HG03354 (cell line): ENCODE measurements around the gene RNGTT.

ENCODE experiments used
- ATAC-seq: cut with Tn5 transposase; IDR thresholded peaks from one replicate; pipeline ENCODE4 v1.9.1; 2021; ENCODE audit warnings: mild to moderate bottlenecking; ENCODE audit not compliant: unreplicated experiment, poor library complexity, severe bottlenecking

Gene RNGTT

DNA sequence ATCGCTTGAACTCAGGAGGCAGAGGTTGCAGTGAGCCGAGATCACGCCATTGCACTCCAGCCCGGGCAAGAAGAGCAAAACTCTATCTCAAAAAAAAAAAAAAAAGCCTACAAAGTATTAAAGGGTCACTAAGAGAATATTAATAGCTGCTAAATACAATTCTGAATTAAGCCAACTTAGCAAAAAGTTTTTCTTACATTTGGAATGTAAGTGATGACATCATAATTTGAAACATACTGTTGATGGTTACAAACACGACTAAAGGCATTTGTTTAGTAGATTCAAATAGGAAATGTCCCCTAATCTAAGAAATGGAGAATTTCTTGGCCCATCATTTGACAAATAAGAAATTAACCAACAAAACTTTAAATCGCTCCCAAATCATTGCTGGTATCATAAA lies 282.8 kb downstream of the RNGTT start:
- ATAC-seq: no peak

DNA sequence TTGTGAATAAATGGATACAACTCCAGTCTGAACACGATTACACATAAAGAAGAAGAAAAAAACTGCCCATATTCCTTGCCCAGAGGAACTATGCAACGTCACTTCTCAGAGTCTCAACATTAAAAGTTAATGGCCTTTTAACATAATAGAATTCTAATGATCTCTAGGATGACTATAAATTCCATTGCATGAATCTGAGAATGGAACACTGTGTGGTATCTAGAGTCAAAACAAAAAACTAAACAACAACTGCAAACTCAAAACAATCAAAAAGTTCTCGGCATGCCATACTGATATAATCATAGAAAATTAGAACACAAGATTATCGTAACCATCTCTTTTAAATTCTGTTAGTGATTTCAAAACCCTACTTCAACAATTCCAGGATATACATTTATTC lies 283.6 kb downstream of the RNGTT start:
- ATAC-seq: no peak

DNA sequence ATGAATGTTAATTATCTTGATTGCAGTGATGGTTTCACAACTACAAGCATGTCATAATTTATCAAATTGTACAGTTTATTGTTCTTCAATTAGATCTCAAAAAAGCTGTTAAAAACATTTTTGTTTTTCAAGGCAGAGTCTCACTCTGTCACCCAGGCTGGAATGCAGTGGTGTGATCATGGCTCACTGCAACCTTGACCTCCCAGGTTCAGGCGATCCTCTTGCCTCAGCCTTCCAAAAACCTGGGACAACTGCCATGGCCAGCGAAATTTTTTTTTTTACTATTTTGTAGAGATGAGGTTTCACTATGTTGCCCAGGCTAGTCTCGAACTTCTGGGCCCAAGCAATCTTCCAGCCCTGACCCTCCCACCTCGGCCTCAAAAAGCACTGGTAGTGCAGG lies 286.1 kb downstream of the RNGTT start:
- ATAC-seq: no peak

DNA sequence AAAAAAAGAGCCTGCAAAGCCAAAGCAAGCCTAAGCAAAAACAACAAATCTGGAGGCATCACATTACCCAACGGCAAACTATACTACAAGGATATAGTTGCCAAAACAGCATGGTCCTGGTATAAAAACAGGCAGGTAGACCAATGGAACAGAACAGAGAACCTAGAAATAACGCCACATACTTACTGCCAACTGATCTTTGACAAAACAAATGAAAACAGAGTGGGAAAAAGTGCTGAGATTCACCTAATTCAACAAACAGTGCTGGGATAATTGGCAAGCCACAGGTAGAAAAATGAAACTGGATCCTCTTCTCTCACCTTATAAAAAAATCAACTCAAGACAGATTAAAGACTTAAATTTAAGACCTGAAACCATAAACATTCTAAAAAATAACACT lies 291.8 kb downstream of the RNGTT start:
- ATAC-seq: no peak

DNA sequence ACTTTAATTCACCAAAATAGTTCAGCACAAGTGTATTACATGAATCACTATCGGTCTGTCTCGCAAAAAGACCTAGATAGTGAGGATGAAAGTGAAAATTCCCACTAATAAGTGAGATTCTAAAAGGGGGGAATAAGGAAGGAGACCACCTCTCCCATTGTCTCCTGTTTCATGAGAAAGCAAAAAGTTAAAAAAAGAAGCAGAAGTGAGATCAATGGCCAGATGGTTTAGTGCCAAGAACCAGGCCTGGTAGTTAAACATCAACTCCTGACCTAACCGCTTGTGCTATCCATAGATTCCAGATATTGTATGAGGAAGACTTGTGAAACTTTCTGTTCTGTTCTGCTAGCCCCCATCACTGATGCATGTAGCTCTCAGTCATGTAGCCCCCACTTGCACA lies 293.0 kb downstream of the RNGTT start:
- no peak for ATAC-seq

DNA sequence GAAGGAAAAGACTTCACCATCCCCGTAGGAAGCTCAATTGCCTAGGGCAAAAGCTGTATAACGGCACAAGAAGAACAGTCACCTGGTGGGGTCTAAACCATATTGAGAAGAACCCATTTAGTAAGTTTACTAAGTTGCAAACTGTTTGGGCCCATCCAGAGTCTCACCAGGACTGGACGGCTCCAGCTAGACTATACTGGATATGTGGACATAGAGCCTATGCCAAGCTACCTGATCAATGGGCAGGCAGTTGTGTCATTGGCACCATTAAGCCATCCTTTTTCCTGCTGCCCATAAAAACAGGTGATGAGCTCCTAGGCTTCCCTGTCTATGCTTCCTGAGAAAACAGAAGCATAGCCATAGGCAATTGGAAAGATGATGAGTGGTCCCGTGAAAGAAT lies 293.9 kb downstream of the RNGTT start:
- ATAC-seq: no peak

DNA sequence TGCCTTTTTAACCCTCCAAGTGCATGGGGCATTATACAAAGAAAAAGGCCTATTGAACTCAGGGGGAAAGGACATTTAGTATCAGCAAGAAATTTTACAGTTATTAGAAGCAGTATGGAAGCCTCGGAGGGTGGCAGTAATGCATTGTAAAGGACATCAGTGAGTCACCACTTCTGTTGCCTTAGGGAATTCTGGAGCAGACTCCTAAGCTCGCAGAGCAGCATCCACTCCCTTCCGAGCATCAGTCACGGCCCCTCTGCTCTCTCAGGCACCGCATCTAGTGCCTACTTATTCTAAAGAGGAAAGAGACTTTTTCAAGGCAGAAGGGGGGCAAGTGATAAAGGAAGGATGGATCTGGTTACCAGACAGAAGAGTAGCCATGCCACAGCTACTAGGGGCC lies 296.5 kb downstream of the RNGTT start:
- ATAC-seq: no peak

DNA sequence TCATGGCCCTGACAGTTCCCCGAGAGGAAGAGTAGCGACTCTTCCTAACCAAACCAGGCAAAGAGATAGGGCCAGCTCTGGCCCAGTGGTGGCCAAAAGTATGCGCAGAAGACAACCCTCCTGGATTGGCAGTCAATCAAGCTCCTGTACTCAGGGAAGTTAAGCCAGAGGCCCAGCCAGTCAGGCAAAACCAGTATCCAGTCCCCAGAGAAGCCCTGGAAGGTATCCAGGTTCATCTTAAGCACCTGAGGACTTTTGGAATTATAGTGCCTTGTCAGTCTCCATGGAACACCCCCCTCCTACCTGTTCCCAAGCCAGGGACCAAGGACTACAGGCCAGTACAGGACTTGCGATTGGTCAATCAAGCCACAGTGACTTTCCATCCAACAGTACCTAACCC lies 298.3 kb downstream of the RNGTT start:
- ATAC-seq: no peak

DNA sequence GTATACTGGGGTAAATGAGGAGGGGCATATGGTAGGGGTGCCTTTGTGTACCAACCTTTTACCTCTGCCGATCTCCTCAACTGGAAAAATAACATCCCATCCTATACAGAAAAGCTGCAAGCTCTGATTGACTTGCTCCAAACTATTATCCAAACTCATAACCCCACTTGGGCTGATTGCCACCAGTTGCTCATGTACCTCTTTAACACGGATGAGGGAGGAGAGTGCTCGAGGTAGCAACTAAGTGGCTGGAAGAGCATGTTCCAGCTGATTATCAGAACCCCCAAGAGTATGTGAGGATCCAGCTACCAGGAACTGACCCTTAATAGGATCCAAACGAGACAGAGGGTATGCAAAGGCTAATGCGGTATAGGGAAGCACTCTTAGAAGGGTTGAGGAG lies 299.6 kb downstream of the RNGTT start:
- no peak for ATAC-seq

DNA sequence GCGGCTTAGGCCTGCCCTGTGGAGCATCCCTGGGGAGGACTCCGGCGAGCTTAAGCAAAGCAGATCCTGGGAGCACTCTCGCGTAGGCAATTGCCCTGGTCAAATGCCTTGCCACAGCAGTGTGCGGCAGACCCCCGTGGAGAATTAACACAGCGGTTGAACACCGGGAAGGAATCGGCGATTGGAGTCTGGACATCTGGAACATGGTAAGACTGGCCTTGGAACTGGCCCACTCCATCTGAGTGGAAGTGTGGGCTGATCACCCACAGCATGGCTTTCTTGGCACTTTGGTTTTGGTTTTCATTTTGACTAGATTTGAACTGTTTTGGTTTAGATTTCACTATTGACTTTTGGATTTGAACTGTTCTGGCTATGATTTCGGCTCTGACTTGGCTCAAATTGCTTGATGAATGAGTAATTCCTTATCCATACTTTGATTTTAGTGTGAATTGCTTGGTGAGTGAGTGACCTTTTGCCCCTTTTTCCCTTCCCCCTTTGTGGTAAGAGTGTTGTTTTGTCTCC lies 300.7 kb downstream of the RNGTT start:
- ATAC-seq: peak; percentile 65

DNA sequence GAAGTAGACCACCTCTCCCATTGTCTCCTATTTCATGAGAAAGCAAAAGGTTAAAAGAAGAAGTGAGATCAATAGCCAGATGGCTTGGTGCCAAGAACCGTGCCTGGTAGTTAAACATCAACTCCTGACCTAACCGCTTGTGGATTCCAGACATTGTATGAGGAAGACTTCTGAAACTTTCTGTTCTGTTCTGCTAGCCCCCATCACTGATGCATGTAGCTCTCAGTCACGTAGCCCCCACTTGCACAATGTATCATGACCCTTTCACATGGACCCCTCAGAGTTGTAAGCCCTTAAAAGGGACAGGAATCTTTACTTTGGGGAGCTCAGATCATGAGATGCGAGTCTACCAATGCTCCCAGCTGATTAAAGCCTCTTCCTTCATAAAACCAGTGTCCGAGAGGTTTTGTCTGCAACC lies 301.2 kb downstream of the RNGTT start:
- ATAC-seq: peak; percentile 81

DNA sequence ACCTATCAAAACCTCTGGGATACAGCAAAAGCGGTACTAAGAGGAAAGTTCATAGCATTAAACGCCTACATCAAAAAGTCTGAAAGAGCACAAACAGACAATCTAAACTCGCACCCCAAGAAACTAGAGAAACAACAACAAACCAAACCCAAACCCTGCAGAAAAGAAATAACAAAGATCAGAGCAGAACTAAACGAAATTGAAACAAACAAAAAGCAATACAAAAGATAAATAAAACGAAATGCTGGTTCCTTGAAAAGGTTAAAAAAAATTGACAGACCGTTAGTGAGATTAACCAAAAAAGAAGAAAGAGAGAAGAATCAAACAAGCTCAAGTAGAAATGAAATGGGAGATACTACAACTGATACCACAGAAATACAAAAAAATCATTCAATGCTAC lies 302.3 kb downstream of the RNGTT start:
- ATAC-seq: no peak

DNA sequence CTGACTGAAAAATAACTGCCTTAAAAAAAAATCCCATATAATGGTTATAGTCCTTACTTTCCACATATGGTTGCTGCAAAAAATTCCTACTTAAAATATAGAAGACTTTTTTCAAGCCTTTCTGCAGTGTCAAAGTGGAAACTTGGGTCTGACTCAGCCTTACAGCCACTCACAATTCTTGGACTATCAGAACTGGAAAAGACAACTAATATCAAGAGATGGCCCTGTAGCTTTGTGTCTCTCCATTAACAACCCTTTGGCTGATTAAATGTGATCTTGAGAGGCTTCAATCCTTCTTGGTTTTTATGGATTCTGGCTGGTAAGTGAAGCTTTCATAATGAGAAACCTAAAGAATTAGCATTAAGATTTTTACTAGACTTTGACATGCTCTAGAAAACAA lies 307.8 kb downstream of the RNGTT start:
- no peak for ATAC-seq

DNA sequence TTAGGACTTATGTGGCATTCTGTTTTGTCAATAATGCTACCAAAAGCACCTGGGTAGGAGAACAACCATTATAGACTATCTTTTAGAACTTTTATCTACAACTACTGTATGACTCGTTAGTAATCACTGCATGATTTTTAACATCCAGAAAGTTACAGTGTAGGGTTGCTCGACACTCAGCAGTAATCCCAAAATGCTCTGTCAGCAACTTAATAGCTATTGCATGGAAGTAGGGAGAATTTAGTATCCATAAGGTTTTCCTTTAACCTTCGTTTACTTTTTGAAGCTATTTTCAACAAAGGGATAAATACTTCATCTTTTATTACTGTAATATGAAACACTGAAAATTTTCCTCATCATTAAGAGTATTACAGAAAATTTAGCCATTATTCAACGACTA lies 309.5 kb downstream of the RNGTT start:
- no peak for ATAC-seq

DNA sequence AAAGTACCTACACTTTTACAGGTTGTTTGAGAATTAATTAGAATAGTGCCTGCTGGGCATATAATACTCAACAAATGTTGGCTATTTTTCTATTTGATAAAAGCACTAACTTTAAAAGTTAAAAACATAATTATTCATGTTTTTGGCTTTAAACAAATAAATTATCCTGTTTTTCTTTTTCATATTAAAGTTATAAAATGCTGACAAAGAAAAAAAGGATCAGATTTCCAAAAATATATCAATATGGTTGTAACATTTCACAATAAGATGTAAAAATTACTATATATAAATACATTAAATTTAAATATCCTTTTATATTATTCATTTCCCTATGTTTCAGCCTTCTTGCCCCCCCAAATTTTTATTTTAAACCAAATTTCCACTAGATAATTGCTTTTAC lies 312.0 kb downstream of the RNGTT start:
- ATAC-seq: no peak

DNA sequence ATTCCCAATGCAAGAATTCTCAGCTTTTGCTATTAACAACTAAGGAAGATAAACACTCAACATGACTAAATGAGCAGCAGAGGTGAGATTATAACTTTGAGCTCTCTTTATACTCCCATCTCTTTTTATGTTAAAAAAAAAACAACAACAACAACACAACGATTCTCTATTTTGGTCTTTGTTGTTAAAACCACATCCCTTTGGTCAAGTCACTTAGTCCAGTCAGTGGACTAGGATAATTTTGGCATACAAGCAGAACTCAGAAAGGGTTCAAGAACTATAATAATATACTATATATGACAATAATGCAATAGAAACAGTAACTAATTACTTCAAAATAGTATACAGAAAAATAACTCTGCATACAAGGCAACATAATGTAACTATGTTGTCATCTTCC lies 312.4 kb downstream of the RNGTT start:
- no peak for ATAC-seq

DNA sequence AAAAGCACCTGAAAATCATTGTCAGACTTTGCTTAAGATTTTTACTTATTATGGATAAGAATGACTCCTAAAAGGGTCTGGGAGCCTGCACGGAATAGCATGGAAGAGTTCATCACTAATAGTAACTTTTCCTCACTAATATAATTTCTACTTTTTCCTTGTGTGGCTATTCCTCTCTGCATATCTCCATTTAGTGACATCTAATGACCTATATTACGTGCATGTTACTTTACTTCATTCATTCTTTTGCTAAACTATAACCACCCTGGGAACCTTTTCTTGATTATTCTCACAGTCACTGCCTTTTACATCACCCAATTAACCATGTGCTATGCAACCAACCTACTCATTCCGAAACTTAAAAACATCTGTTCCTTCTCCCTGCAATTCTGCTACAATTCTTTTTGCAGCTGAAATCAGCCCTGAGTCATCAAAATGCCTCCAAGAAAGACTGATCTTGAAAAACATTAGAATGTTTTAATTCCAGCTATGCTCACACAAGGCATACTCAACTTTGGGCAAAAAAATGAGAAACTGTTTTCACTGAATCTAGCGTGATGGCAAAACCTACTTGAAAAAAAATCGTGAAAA lies 313.3 kb downstream of the RNGTT start:
- peak; percentile 98 for ATAC-seq

DNA sequence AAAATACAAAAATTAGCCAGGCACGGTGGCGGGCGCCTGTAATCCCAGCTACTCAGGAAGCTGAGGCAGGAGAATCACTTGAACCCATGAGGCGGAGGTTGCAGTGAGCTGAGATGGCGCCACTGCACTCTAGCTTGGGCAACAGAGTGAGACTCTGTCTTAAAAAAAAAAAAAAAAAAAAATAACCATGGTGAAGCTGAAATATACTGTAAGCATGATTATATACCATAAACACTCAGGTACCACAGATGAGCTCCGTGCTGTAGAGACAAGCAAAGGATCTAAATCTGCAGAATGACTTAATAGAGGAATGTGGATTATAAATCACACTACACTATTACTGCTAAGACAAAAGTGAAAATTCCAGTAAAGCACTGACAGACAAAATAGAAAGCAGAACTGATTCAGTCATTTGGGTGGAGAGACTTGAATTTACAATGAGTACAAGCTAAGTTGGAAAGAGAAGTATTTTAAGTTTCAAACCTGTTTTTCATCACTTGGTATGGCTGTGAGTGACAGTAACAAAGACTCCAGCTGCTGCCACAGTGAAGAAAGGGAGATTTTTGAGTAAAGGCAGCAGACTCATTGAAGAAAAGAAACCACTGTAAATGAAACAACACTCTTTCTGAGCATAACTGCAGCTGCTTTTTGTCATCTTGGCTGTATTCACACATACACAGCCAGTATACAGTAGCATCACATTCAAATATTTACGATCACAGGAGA lies 322.1 kb downstream of the RNGTT start:
- peak; percentile 92 for ATAC-seq

DNA sequence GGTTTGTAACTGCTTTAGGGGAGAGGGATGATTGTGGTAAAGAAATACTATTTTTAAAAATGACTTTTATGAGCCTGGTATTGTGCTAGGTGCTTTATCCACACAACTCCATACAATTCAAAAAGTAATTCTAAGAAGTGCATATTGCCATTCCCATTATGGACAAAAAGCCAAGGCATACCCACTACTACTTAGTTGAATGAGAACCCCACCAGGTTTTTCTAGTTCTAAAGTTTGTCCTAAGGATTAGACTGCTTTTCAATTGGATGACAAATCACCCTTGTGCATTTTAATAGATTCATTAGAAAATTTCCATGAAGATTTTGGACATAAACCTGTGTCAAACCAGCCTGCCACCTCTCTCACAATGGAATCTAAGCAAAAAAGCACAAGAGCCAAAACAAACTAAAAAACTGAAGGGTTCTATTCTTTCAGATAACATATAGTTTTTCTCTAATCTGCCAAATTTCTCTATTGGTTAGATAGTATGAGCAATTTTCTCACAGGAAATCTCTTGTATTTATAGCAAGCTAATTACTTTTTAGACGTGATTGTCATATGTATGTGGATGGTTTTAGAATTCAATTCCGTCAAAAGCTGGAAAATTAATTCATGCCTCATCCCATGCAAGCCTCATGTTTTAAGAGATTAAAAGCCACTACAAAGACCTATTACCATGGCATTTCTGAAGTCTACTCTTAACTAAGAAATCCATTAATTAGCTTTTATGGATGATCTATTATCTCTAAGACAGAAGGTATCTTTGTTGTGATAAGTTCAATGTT lies 325.5 kb downstream of the RNGTT start:
- ATAC-seq: no peak

DNA sequence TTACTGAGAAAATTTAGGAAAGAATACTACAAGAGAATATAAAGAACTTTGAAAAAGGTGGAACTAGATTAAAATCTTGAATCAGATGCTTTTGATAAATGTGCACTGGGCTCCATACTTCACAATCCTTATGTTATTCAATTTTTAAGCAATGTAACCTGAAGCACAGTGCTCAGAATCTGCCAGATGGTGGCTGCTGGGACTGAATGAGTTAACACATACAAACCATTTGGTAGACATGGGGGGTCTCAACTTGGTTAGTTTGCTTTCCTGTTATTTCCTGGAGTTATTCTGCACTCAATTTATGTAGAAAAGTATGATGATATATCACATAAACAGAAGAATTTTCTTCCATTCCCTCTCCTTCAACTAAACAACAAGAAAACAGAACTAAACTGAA lies 326.5 kb downstream of the RNGTT start:
- ATAC-seq: no peak

DNA sequence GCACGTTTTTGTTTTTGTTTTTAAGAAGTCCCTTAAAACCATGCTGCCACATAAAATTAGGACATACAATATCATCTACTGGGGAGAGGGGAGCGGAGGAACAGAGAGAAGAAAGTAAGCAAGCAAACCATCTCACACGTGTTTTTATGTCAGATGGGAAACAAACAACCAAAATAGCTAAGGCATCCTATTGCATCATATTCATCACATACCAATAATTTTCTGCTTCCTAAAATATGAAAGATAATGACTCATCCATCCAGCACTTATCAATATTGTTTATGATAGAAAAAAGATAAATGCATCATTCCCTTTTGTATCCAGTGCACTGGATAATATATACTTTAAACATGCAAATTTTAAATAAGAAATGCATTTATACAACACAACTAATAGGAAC lies 329.6 kb downstream of the RNGTT start:
- no peak for ATAC-seq
